ENCODE measurements around the gene FHOD1.

FHOD1 gene

GRCh38 chr16:67247192-67248072, at the start of gene FHOD1:
Gene FHOD1, minus strand, starts transcription at chr16:67247481. Its CDS starts 71 bp downstream, at chr16:67247410.
- Mint-ChIP-seq H3K9me3 (no peaks in the 10 kb centered on the region), H3K27me3 (peaks cover 12% of the 10 kb centered on the region), H3K4me3 (peak within 1 kb of the TSS; percentile 93), H3K36me3 (ENCODE audit: low read depth) (peaks cover 15% of the 10 kb centered on the region), H3K27ac (peak within 1 kb of the TSS; percentile 85), H3K4me1 (ENCODE audit: low read depth) (peaks cover 55% of the 10 kb centered on the region)
- peak; percentile 99 for DNase-seq

DNA sequence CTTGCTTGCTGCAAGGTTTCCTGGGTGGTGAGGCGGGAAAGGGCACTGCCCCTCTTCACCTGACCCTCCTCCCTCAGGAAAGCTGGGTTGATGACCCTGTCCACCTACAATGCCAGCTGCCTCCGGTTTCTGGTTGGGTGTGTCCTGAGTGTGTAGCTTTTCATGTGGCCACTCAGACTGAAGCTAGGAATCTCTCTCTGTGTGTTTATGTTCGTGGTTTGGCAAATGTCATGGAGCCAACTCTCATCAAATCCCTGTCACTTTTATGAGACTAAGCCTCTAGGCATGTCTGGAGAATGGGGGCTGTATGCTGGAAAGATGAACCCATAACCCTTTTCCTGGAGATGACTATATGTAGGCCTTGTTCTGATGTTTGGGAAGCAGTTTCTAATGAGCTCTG, 49.1 kb upstream of the FHOD1 start:
- no peaks in the 10 kb centered on the region for H3K9me3 Mint-ChIP-seq
- peaks cover 6% of the 10 kb centered on the region for H3K27me3 Mint-ChIP-seq
- no peak overlapping the region for H3K27ac Mint-ChIP-seq
- no peak for DNase-seq
- H3K36me3 Mint-ChIP-seq (ENCODE audit: low read depth): no peaks in the 10 kb centered on the region
- H3K4me3 Mint-ChIP-seq: no peak overlapping the region
- no peaks in the 10 kb centered on the region for H3K4me1 Mint-ChIP-seq (ENCODE audit: low read depth)

DNA sequence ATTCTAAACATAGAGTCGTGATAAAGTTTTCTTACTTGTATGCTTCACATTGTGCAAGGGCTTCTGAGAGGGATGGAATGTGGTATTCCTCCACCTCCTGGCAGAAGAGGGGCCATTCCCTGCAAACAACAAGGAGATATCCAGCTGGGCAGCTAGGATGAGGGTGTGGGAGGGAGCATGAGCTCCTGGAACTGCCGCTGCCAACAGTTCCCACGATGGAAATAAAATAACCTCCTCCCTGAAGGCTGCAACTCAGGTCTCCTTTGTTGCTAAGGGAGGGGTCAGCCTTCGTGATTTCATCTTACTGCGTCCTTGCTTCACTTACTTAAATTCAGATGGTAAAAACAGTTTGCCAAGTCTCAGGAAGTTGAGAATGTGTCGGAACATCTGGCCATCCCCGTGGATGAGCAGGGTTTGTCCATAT, 47.7 kb upstream of the FHOD1 start:
- DNase-seq: no peak
- H3K4me3 Mint-ChIP-seq: no peak overlapping the region
- peaks cover 4% of the 10 kb centered on the region for H3K4me1 Mint-ChIP-seq (ENCODE audit: low read depth)
- no peaks in the 10 kb centered on the region for H3K36me3 Mint-ChIP-seq (ENCODE audit: low read depth)
- H3K9me3 Mint-ChIP-seq: no peaks in the 10 kb centered on the region
- H3K27me3 Mint-ChIP-seq: peaks cover 3% of the 10 kb centered on the region
- no peak overlapping the region for H3K27ac Mint-ChIP-seq

DNA sequence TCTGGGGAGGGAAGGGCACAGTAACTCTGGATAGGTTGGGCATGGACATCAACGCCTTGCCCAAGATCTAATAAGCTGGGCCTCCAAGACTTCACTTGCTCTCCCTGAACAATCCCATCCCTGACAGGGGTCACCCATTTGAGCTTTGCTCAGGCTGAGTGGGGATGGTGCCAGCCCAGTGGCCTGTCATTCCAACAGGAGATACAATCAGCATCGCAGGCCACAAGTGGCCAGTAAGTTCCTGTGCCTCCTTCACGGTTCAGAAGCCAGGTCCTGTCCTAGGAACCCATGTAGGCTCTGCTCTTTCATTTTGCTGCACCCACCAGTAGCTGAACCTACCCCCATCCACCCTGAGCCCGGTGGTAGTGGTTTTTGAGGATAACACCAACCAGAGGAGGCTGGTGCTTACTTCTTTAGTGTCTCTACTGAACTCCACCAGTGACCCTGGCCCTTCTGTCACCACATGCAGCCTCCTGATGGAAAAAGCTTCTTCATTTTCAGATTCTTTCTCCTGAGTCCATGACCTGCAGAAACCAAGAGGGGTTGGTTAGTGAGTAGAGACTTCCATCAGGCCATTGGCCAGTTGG, 47.0 kb upstream of the FHOD1 start:
- Mint-ChIP-seq H3K27ac (no peak overlapping the region), H3K4me1 (ENCODE audit: low read depth) (peaks cover 11% of the 10 kb centered on the region), H3K9me3 (no peaks in the 10 kb centered on the region), H3K4me3 (no peak overlapping the region), H3K36me3 (ENCODE audit: low read depth) (no peaks in the 10 kb centered on the region), H3K27me3 (peaks cover 3% of the 10 kb centered on the region)
- no peak for DNase-seq

- no peaks in the 10 kb centered on the region for H3K27me3 Mint-ChIP-seq
- peaks cover 11% of the 10 kb centered on the region for H3K4me1 Mint-ChIP-seq (ENCODE audit: low read depth)
- no peak overlapping the region for H3K27ac Mint-ChIP-seq
- DNase-seq: no peak
- no peak overlapping the region for H3K4me3 Mint-ChIP-seq
- H3K9me3 Mint-ChIP-seq: no peaks in the 10 kb centered on the region
- peaks cover 11% of the 10 kb centered on the region for H3K36me3 Mint-ChIP-seq (ENCODE audit: low read depth)
Measured at GRCh38 chr16:67291461-67291860, 44.2 kb upstream of the FHOD1 start.

- Mint-ChIP-seq H3K4me3 (no peak overlapping the region), H3K27ac (no peak overlapping the region), H3K27me3 (no peaks in the 10 kb centered on the region), H3K9me3 (no peaks in the 10 kb centered on the region), H3K36me3 (ENCODE audit: low read depth) (peaks cover 29% of the 10 kb centered on the region), H3K4me1 (ENCODE audit: low read depth) (peaks cover 11% of the 10 kb centered on the region)
- DNase-seq: no peak
Measured at GRCh38 chr16:67287960-67288359, 40.7 kb upstream of the FHOD1 start.

DNA sequence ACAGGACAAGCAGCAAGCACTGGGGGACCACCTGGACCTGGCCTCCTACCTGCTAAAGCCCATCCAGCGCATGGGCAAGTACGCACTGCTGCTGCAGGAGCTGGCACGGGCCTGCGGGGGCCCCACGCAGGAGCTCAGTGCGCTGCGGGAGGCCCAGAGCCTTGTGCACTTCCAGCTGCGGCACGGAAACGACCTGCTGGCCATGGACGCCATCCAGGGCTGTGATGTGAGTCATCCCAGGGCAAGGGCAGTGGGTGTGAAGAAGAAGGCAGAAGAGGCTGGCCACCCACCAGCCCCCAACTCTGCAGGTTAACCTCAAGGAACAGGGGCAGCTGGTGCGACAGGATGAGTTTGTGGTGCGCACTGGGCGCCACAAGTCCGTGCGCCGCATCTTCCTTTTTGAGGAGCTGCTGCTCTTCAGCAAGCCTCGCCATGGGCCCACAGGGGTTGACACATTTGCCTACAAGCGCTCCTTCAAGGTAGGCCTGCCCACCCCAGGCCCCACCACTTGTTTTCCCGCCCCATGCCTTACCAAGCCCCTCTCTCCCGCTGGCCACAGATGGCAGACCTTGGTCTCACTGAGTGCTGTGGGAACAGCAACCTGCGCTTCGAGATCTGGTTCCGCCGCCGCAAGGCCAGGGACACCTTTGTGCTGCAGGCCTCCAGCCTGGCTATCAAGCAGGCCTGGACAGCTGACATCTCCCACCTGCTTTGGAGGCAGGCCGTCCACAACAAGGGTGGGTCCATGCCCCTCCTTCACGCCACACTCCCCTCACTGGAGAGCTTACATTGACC, 39.4 kb upstream of the FHOD1 start:
- H3K4me3 Mint-ChIP-seq: no peak overlapping the region
- DNase-seq: no peak
- H3K9me3 Mint-ChIP-seq: no peaks in the 10 kb centered on the region
- peak overlapping the region; percentile 35 for H3K27ac Mint-ChIP-seq
- H3K36me3 Mint-ChIP-seq (ENCODE audit: low read depth): peaks cover 35% of the 10 kb centered on the region
- H3K27me3 Mint-ChIP-seq: no peaks in the 10 kb centered on the region
- H3K4me1 Mint-ChIP-seq (ENCODE audit: low read depth): peaks cover 11% of the 10 kb centered on the region

- Mint-ChIP-seq H3K4me3 (no peak overlapping the region), H3K9me3 (no peaks in the 10 kb centered on the region), H3K4me1 (ENCODE audit: low read depth) (peaks cover 9% of the 10 kb centered on the region), H3K36me3 (ENCODE audit: low read depth) (peaks cover 35% of the 10 kb centered on the region), H3K27ac (no peak overlapping the region), H3K27me3 (no peaks in the 10 kb centered on the region)
- no peak for DNase-seq
Measured at GRCh38 chr16:67284699-67285646, 37.7 kb upstream of the FHOD1 start.

DNA sequence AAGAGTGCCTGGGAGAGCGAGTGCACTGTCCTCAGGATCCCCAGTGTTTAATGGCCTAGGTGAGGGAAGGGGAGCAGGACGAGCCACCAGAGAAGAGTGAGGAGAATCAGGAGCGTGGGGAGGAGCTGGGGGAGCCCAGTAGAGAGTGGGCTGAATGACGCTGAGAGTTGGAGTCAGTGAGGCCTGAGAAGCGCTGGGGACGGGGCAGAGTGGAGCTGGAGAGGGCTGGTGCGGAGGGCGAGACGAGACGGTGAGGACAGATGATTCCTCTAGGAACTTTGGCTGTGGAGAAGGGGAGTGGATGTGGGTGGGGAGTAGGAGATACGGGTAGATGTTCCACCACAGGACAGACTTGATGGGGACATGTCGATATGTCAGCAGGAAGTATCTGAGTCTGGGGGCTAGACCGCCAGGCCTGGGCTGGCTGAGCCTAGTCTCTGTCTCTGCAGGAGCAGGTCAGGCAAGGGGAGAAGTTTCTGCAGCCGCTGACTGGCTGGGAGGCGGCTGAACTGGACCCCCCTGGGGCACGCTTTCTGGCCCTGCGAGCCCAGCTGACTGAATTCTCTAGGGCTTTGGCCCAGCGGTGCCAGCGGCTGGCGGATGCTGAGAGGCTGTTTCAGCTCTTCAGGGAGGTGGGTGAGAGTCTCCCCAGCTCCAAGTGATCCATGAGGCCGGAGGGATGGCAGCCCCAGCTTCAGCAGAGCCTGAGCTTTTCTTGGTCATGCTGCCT, 36.7 kb upstream of the FHOD1 start:
- H3K4me3 Mint-ChIP-seq: no peak overlapping the region
- H3K27me3 Mint-ChIP-seq: no peaks in the 10 kb centered on the region
- no peak for DNase-seq
- H3K27ac Mint-ChIP-seq: no peak overlapping the region
- H3K36me3 Mint-ChIP-seq (ENCODE audit: low read depth): peaks cover 35% of the 10 kb centered on the region
- peaks cover 5% of the 10 kb centered on the region for H3K4me1 Mint-ChIP-seq (ENCODE audit: low read depth)
- H3K9me3 Mint-ChIP-seq: no peaks in the 10 kb centered on the region

- Mint-ChIP-seq H3K27ac (no peak overlapping the region), H3K27me3 (no peaks in the 10 kb centered on the region), H3K4me3 (no peak overlapping the region), H3K36me3 (ENCODE audit: low read depth) (peaks cover 41% of the 10 kb centered on the region), H3K4me1 (ENCODE audit: low read depth) (peaks cover 8% of the 10 kb centered on the region), H3K9me3 (no peaks in the 10 kb centered on the region)
- no peak for DNase-seq
Measured at GRCh38 chr16:67283039-67283825, 36.0 kb upstream of the FHOD1 start.

DNA sequence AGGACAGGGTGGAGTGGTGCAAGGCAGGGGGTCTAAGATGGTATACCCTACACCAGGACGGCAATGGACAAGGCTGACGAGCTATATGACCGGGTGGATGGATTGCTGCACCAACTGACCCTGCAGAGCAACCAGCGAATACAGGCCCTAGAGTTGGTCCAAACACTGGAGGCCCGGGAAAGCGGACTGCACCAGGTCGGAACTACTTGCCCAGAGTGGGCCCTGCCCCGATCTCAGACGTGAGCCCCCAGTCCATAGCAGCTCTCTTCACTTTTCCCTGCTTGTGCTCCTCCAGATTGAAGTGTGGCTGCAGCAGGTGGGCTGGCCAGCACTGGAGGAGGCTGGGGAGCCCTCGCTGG, 35.1 kb upstream of the FHOD1 start:
- H3K36me3 Mint-ChIP-seq (ENCODE audit: low read depth): peaks cover 43% of the 10 kb centered on the region

DNA sequence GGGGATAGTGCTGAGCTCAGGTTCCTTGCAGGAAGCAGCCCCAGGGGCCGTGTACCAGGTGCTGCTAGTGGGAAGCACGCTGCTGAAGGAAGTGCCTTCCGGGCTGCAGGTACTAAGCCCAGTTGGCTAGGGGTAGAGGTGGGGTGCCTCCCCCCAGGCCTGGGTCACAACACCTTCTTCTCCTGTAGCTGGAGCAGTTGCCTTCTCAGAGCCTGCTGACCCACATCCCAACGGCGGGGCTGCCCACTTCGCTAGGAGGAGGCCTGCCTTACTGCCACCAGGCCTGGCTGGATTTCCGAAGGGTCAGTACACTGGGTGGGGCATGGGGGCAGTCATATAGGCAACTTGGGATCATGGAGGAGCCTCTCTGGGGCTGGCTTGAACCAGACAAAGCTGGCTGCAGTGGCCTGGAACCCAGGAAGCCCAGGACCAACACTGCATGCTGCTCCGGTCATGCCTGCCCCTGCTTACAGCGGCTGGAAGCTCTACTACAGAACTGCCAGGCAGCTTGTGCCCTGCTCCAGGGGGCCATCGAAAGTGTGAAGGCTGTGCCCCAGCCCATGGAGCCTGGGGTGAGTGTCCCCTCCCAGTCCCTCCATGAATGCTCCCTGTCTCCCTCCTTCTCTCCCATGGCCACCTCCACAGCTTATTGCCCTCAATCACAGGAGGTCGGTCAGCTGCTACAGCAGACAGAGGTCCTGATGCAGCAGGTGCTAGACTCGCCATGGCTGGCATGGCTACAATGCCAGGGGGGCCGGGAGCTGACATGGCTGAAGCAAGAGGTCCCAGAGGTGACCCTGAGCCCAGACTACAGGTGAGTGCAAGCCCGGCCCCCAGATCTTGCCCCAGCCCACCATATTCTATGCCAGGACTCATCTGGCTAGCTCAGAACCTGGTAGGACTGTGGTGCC, 34.5 kb upstream of the FHOD1 start:
- DNase-seq: no peak
- Mint-ChIP-seq H3K9me3 (no peaks in the 10 kb centered on the region), H3K36me3 (ENCODE audit: low read depth) (peaks cover 42% of the 10 kb centered on the region), H3K4me3 (no peak overlapping the region), H3K27me3 (no peaks in the 10 kb centered on the region), H3K27ac (no peak overlapping the region), H3K4me1 (ENCODE audit: low read depth) (peaks cover 18% of the 10 kb centered on the region)

More for the DNA sequence above, 35.1 kb upstream of the FHOD1 start:
- no peak overlapping the region for H3K27ac Mint-ChIP-seq
- no peak overlapping the region for H3K4me3 Mint-ChIP-seq
- no peaks in the 10 kb centered on the region for H3K27me3 Mint-ChIP-seq
- no peak for DNase-seq
- H3K4me1 Mint-ChIP-seq (ENCODE audit: low read depth): peaks cover 13% of the 10 kb centered on the region
- no peaks in the 10 kb centered on the region for H3K9me3 Mint-ChIP-seq
